Mesendoderm (in vitro differentiated cells): Measurements from ENCODE around the gene NR4A3.

Experiments
- DNase-seq: peaks from one replicate; pipeline ENCODE4 v3.0.0; 2013
- H2AK5ac ChIP-seq: 2 replicates; pipeline ENCODE4 v1.6.1; 2013; ENCODE audit warnings: low read length, inconsistent platforms
- H2BK120ac ChIP-seq: 2 replicates; pipeline ENCODE4 v1.6.1; 2013; ENCODE audit warnings: low read depth, mild to moderate bottlenecking, low read length, moderate library complexity, mixed read lengths
- H2BK15ac ChIP-seq: replicated peaks from 2 replicates; pipeline ENCODE4 v1.6.1; 2013; ENCODE audit warnings: low read depth, mild to moderate bottlenecking, moderate library complexity
- H2BK5ac ChIP-seq: 2 replicates; pipeline ENCODE4 v1.6.1; 2013; ENCODE audit warnings: low read length, inconsistent platforms
- H3K18ac ChIP-seq: 2 replicates; pipeline ENCODE4 v1.6.1; 2013; ENCODE audit warnings: mild to moderate bottlenecking, low read length, mixed read lengths
- H3K23ac ChIP-seq: one replicate; pipeline ENCODE4 v1.6.1; 2013; ENCODE audit warnings: low read length
- H3K27ac ChIP-seq: 2 replicates; pipeline ENCODE4 v1.5.1; 2013; ENCODE audit warnings: low read depth, mild to moderate bottlenecking, inconsistent platforms, low read length, moderate library complexity
- H3K27me3 ChIP-seq: 2 replicates; pipeline ENCODE4 v1.6.1; 2013; ENCODE audit warnings: low read length, control low read depth, mild to moderate bottlenecking, inconsistent platforms; ENCODE audit not compliant: insufficient read depth, poor library complexity
- H3K36me3 ChIP-seq: 2 replicates; pipeline ENCODE4 v1.6.1; 2013; ENCODE audit warnings: low read length, inconsistent platforms; ENCODE audit not compliant: control insufficient read depth, insufficient read depth
- H3K4ac ChIP-seq: one replicate; pipeline ENCODE4 v1.6.1; 2013; ENCODE audit warnings: low read depth, mild to moderate bottlenecking, low read length, moderate library complexity
- H3K4me1 ChIP-seq: 2 replicates; pipeline ENCODE4 v1.6.1; 2013; ENCODE audit warnings: low read depth, low read length, inconsistent platforms; ENCODE audit not compliant: control insufficient read depth
- H3K4me2 ChIP-seq: 2 replicates; pipeline ENCODE4 v1.6.1; 2013; ENCODE audit warnings: low read length
- H3K4me3 ChIP-seq: 2 replicates; pipeline ENCODE4 v1.5.1; 2013; ENCODE audit warnings: mild to moderate bottlenecking, low read length
- H3K56ac ChIP-seq: one replicate; pipeline ENCODE4 v1.6.1; 2013; ENCODE audit warnings: low read length
- H3K79me1 ChIP-seq: 2 replicates; pipeline ENCODE4 v1.6.1; 2013; ENCODE audit warnings: low read length, inconsistent platforms
- H3K79me2 ChIP-seq: 2 replicates; pipeline ENCODE4 v1.6.1; 2013; ENCODE audit warnings: mild to moderate bottlenecking, low read length; ENCODE audit not compliant: control insufficient read depth, insufficient read depth
- H3K9ac ChIP-seq: 2 replicates; pipeline ENCODE4 v1.6.1; 2013; ENCODE audit warnings: low read length, inconsistent platforms
- H4K5ac ChIP-seq: one replicate; pipeline ENCODE4 v1.6.1; 2013; ENCODE audit warnings: low read length
- H4K8ac ChIP-seq: one replicate; pipeline ENCODE4 v1.6.1; 2013; ENCODE audit warnings: low read depth, mild to moderate bottlenecking, control low read depth, low read length, moderate library complexity
- WGBS: extraction: QIAGEN DNeasy Blood & Tissue Kit; methylation state at CpG from one replicate; pipeline ENCODE4 v1.1.7; 2013; ENCODE audit warnings: low lambda C conversion rate, missing lambda C conversion rate; ENCODE audit not compliant: insufficient coverage; ENCODE audit errors: extremely low coverage; 5-methylcytosine and 5-hydroxymethylcytosine counted together

The NR4A3 gene

GRCh38 chr9:99906403-99907207, 84.9 kb downstream of the NR4A3 start, which contains the start of gene STX17:
TSS of gene STX17 (plus strand) at chr9:99906654. CDS start at chr9:99915240, 8,586 bp downstream.
- Histone ChIP-seq H4K5ac (no peak within 1 kb of the TSS), H4K8ac (peak within 1 kb of the TSS; percentile 90), H3K36me3 (no peaks in the 10 kb centered on the region), H3K27ac (peak within 1 kb of the TSS; percentile 31), H3K23ac (peak within 1 kb of the TSS; percentile 66), H3K18ac (peak within 1 kb of the TSS; percentile 72), H3K79me1 (no peaks in the 10 kb centered on the region), H3K4ac (peak within 1 kb of the TSS; percentile 78), H3K4me3 (peak within 1 kb of the TSS; percentile 85), H3K4me1 (no peaks in the 10 kb centered on the region), H2BK120ac (no peak within 1 kb of the TSS), H2BK15ac (no peak within 1 kb of the TSS), H3K4me2 (peak within 1 kb of the TSS; percentile 84), H2AK5ac (no peak within 1 kb of the TSS), H3K79me2 (no peaks in the 10 kb centered on the region), H2BK5ac (peak within 1 kb of the TSS; percentile 55), H3K9ac (peak within 1 kb of the TSS; percentile 89), H3K56ac (peak within 1 kb of the TSS; percentile 95), H3K27me3 (no peaks in the 10 kb centered on the region)
- DNase-seq, result peak; percentile 80
- WGBS, result no CpG with 5 or more reads among the region's 76 CpGs

DNA sequence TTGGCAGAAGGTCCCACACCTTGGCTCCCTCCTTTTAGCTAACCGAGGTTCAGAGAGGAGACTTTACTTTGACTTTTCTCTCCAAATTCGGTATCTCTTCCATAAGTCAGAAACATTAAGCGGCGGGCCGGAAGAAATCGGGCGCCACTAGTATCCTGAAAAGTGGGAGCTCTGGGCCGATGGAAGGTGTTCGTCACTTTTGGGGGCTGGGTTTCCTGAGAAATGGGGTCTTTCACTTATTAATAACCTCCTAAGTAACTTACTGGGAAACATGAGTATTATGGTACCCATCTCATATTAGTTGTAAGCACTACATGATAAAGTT, 85.5 kb downstream of the NR4A3 start:
- Histone ChIP-seq H3K27me3 (no peaks in the 10 kb centered on the region), H3K4me1 (no peaks in the 10 kb centered on the region), H3K4ac (no peak overlapping the region), H2BK5ac (no peak overlapping the region), H4K5ac (no peak overlapping the region), H3K4me3 (peak overlapping the region; percentile 85), H3K79me2 (no peaks in the 10 kb centered on the region), H3K79me1 (no peaks in the 10 kb centered on the region), H3K18ac (peak overlapping the region; percentile 72), H3K27ac (no peak overlapping the region), H3K23ac (no peak overlapping the region), H2BK15ac (no peak overlapping the region), H3K36me3 (no peaks in the 10 kb centered on the region), H3K4me2 (peak overlapping the region; percentile 84), H4K8ac (no peak overlapping the region), H3K9ac (peak overlapping the region; percentile 89), H2AK5ac (no peak overlapping the region), H2BK120ac (no peak overlapping the region), H3K56ac (peak overlapping the region; percentile 95)
- no peak for DNase-seq
- WGBS, result no CpG with 5 or more reads among the region's 9 CpGs

- Histone ChIP-seq H2BK5ac (no peak overlapping the region), H3K36me3 (no peaks in the 10 kb centered on the region), H3K79me1 (no peaks in the 10 kb centered on the region), H3K27me3 (no peaks in the 10 kb centered on the region), H3K23ac (no peak overlapping the region), H3K27ac (no peak overlapping the region), H3K4me2 (no peak overlapping the region), H3K56ac (no peak overlapping the region), H3K18ac (no peak overlapping the region), H2BK120ac (no peak overlapping the region), H3K79me2 (no peaks in the 10 kb centered on the region), H3K4ac (no peak overlapping the region), H3K4me1 (no peaks in the 10 kb centered on the region), H2AK5ac (no peak overlapping the region), H4K8ac (no peak overlapping the region), H3K9ac (no peak overlapping the region), H2BK15ac (no peak overlapping the region), H3K4me3 (no peak overlapping the region), H4K5ac (no peak overlapping the region)
- no CpG with 5 or more reads among the region's 7 CpGs for WGBS
- DNase-seq, result no peak
These were observed 89.9 kb downstream of the NR4A3 start for GRCh38 chr9:99911600-99911999.
